ENCODE results near the gene FRA10AC1. TPM values are rescaled to one million over a fixed set of nuclear protein-coding genes. Genes with fewer than 3 reads are reported as not detected.

FRA10AC1 gene
- polyA plus RNA-seq, result 5.9 TPM

GRCh38 chr10:93702210-93703001, at the start of gene FRA10AC1:
Gene FRA10AC1 (minus strand): TSS chr10:93702592. CDS start chr10:93700106, 2,486 bp downstream.
- Mint-ChIP-seq H3K27ac (no peak within 1 kb of the TSS), H3K4me1 (peaks cover 2 to 10% (median 4%) of the 10 kb centered on the region in 3 donors), H3K27me3 (no peaks in the 10 kb centered on the region), H3K36me3 (no peaks in the 10 kb centered on the region), H3K9me3 (peaks cover 0 to 2% (median 0%) of the 10 kb centered on the region in 3 donors), H3K4me3 (no peak within 1 kb of the TSS)

- peak overlapping the region in 3 of 4 donors; percentile 71 to 80 (median 77) for H3K4me3 Mint-ChIP-seq
- H3K27me3 Mint-ChIP-seq, result peaks cover 3% of the 10 kb centered on the region
- no peaks in the 10 kb centered on the region for H3K36me3 Mint-ChIP-seq
- H3K9me3 Mint-ChIP-seq, result peaks cover 0 to 1% (median 0%) of the 10 kb centered on the region in 3 donors
- H3K4me1 Mint-ChIP-seq, result peaks cover 5 to 9% (median 7%) of the 10 kb centered on the region in 3 donors
- no peak overlapping the region for H3K27ac Mint-ChIP-seq
Measured at GRCh38 chr10:93751832-93752231, 49.4 kb upstream of the FRA10AC1 start.

- peaks cover 5 to 10% (median 9%) of the 10 kb centered on the region in 3 donors for H3K4me1 Mint-ChIP-seq
- peaks cover 0 to 1% (median 0%) of the 10 kb centered on the region in 3 donors for H3K9me3 Mint-ChIP-seq
- peak overlapping the region in 1 of 3 donors; percentile 62 for H3K27ac Mint-ChIP-seq
- H3K27me3 Mint-ChIP-seq, result peaks cover 3% of the 10 kb centered on the region
- no peak overlapping the region for H3K4me3 Mint-ChIP-seq
- no peaks in the 10 kb centered on the region for H3K36me3 Mint-ChIP-seq
Measured at GRCh38 chr10:93751124-93751523, 48.7 kb upstream of the FRA10AC1 start.

- Mint-ChIP-seq H3K4me3 (no peak overlapping the region), H3K27me3 (peaks cover 3% of the 10 kb centered on the region), H3K36me3 (no peaks in the 10 kb centered on the region), H3K9me3 (peaks cover 0 to 1% (median 0%) of the 10 kb centered on the region in 3 donors), H3K27ac (no peak overlapping the region), H3K4me1 (peaks cover 5 to 11% (median 9%) of the 10 kb centered on the region in 3 donors)
Measured at GRCh38 chr10:93749218-93749799, 46.9 kb upstream of the FRA10AC1 start.

- Mint-ChIP-seq H3K4me1 (peaks cover 9 to 17% (median 10%) of the 10 kb centered on the region in 3 donors), H3K36me3 (no peaks in the 10 kb centered on the region), H3K27me3 (peaks cover 3% of the 10 kb centered on the region), H3K27ac (peak overlapping the region in 1 of 3 donors; percentile 47), H3K4me3 (peak overlapping the region in 1 of 4 donors; percentile 57), H3K9me3 (peaks cover 0 to 1% (median 0%) of the 10 kb centered on the region in 3 donors)
Measured at GRCh38 chr10:93746844-93747284, 44.5 kb upstream of the FRA10AC1 start.

GRCh38 chr10:93745408-93746065, 43.1 kb upstream of the FRA10AC1 start:
- Mint-ChIP-seq H3K27ac (no peak overlapping the region), H3K4me1 (peaks cover 6 to 14% (median 10%) of the 10 kb centered on the region in 3 donors), H3K4me3 (no peak overlapping the region), H3K9me3 (no peaks in the 10 kb centered on the region), H3K36me3 (no peaks in the 10 kb centered on the region), H3K27me3 (peaks cover 4% of the 10 kb centered on the region)

- Mint-ChIP-seq H3K36me3 (no peaks in the 10 kb centered on the region), H3K4me3 (peak overlapping the region in 3 of 4 donors; percentile 38 to 67 (median 47)), H3K27ac (peak overlapping the region in 1 of 3 donors; percentile 77), H3K9me3 (no peaks in the 10 kb centered on the region), H3K4me1 (peaks cover 6 to 14% (median 10%) of the 10 kb centered on the region in 3 donors), H3K27me3 (peaks cover 6% of the 10 kb centered on the region)
Measured at GRCh38 chr10:93742633-93743349, 40.4 kb upstream of the FRA10AC1 start.

- H3K4me3 Mint-ChIP-seq, result peak overlapping the region in 1 of 4 donors; percentile 74
- H3K27me3 Mint-ChIP-seq, result peaks cover 6% of the 10 kb centered on the region
- no peak overlapping the region for H3K27ac Mint-ChIP-seq
- peaks cover 5 to 9% (median 6%) of the 10 kb centered on the region in 3 donors for H3K4me1 Mint-ChIP-seq
- no peaks in the 10 kb centered on the region for H3K36me3 Mint-ChIP-seq
- H3K9me3 Mint-ChIP-seq, result no peaks in the 10 kb centered on the region
Measured at GRCh38 chr10:93741367-93741766, 39.0 kb upstream of the FRA10AC1 start.

GRCh38 chr10:93726024-93726423, 23.6 kb upstream of the FRA10AC1 start:
- peaks cover 3% of the 10 kb centered on the region for H3K36me3 Mint-ChIP-seq
- H3K4me3 Mint-ChIP-seq, result no peak overlapping the region
- H3K27ac Mint-ChIP-seq, result no peak overlapping the region
- H3K9me3 Mint-ChIP-seq, result peaks cover 0 to 4% (median 3%) of the 10 kb centered on the region in 3 donors
- no peaks in the 10 kb centered on the region for H3K4me1 Mint-ChIP-seq
- H3K27me3 Mint-ChIP-seq, result peaks cover 12% of the 10 kb centered on the region

GRCh38 chr10:93723153-93723552, 20.8 kb upstream of the FRA10AC1 start:
- Mint-ChIP-seq H3K9me3 (peaks cover 0 to 4% (median 3%) of the 10 kb centered on the region in 3 donors), H3K27me3 (peaks cover 3% of the 10 kb centered on the region), H3K4me1 (peaks cover 2 to 8% (median 3%) of the 10 kb centered on the region in 3 donors), H3K36me3 (peaks cover 3% of the 10 kb centered on the region), H3K27ac (no peak overlapping the region), H3K4me3 (no peak overlapping the region)

- Mint-ChIP-seq H3K9me3 (peaks cover 0 to 2% (median 0%) of the 10 kb centered on the region in 3 donors), H3K4me3 (no peak overlapping the region), H3K4me1 (peaks cover 2 to 8% (median 3%) of the 10 kb centered on the region in 3 donors), H3K27me3 (peaks cover 4% of the 10 kb centered on the region), H3K27ac (no peak overlapping the region), H3K36me3 (peaks cover 3% of the 10 kb centered on the region)
Measured at GRCh38 chr10:93722550-93722949, 20.2 kb upstream of the FRA10AC1 start.

- H3K4me1 Mint-ChIP-seq, result peaks cover 3 to 8% (median 8%) of the 10 kb centered on the region in 3 donors
- no peaks in the 10 kb centered on the region for H3K9me3 Mint-ChIP-seq
- no peak overlapping the region for H3K27ac Mint-ChIP-seq
- no peak overlapping the region for H3K4me3 Mint-ChIP-seq
- peaks cover 3% of the 10 kb centered on the region for H3K36me3 Mint-ChIP-seq
- peaks cover 5% of the 10 kb centered on the region for H3K27me3 Mint-ChIP-seq
Measured at GRCh38 chr10:93719901-93720300, 17.5 kb upstream of the FRA10AC1 start.

- Mint-ChIP-seq H3K4me1 (peaks cover 3 to 8% (median 8%) of the 10 kb centered on the region in 3 donors), H3K27ac (no peak overlapping the region), H3K27me3 (peaks cover 3% of the 10 kb centered on the region), H3K4me3 (no peak overlapping the region), H3K9me3 (no peaks in the 10 kb centered on the region), H3K36me3 (peaks cover 3% of the 10 kb centered on the region)
Measured at GRCh38 chr10:93718937-93719725, 16.7 kb upstream of the FRA10AC1 start.

- Mint-ChIP-seq H3K27me3 (peaks cover 5% of the 10 kb centered on the region), H3K4me3 (no peak overlapping the region), H3K27ac (no peak overlapping the region), H3K36me3 (peaks cover 2% of the 10 kb centered on the region), H3K9me3 (no peaks in the 10 kb centered on the region), H3K4me1 (peaks cover 3 to 8% (median 8%) of the 10 kb centered on the region in 3 donors)
Measured at GRCh38 chr10:93716766-93717165, 14.4 kb upstream of the FRA10AC1 start.

Measured in IgD-negative memory B cell (primary cell).